ENCODE data around the gene RBFA. TPM values are rescaled to one million over a fixed set of nuclear protein-coding genes. Genes with fewer than 3 reads are reported as not detected.

The RBFA gene
- total and polyA plus RNA-seq, 2 donors (not counting 3 experiments of a cell fraction or from before 2014, with no cell fraction given): 27.4 to 34.8 TPM

- Histone ChIP-seq H3K9ac (replicated peaks; ENCODE audit: extremely low read depth, insufficient read depth, low read length) (no peak overlapping the region), H3K4me1 (ENCODE audit: control insufficient read depth, extremely low read depth, insufficient read depth, low read length) (no peaks in the 10 kb centered on the region), H3K79me2 (ENCODE audit: control insufficient read depth, insufficient read depth, low read length) (no peaks in the 10 kb centered on the region), H3K9me3 (replicated peaks; ENCODE audit: control insufficient read depth, insufficient read depth, low read length) (no peaks in the 10 kb centered on the region), H3K4me2 (ENCODE audit: insufficient read depth, low read length) (no peak overlapping the region), H4K20me1 (replicated peaks; ENCODE audit: control insufficient read depth, extremely low read depth, insufficient read depth, low read length) (no peaks in the 10 kb centered on the region), H3K9me1 (replicated peaks; ENCODE audit: control insufficient read depth, extremely low read depth, insufficient read depth, low read length) (no peaks in the 10 kb centered on the region), H3K27ac (ENCODE audit: insufficient read depth, low read depth, low read length) (no peak overlapping the region), H2AFZ (ENCODE audit: low read depth, low read length) (no peak overlapping the region), H3K4me3 (replicated peaks in 1 of 3; ENCODE audit: insufficient read depth in 1 of 3, low read depth in 1 of 3, low read length in 3 of 3) (no peak overlapping the region), H3K36me3 (ENCODE audit: control insufficient read depth in 2 of 2, extremely low read depth in 1 of 2, insufficient read depth in 2 of 2, low read length in 2 of 2) (no peaks in the 10 kb centered on the region), H3K27me3 (ENCODE audit: control insufficient read depth in 2 of 2, insufficient read depth in 2 of 2, low read length in 2 of 2) (no peaks in the 10 kb centered on the region)
- dilution Hi-C loops (cut with MboI; ENCODE audit: extremely low pct_ligation_motif_present, low sequenced_read_pairs): no loop called here
- intact Hi-C loops (cut with micrococcal nuclease): no loop called here
- DNase-seq (ENCODE audit: low read depth, low spot score): no peak
- TF ChIP-seq POLR2AphosphoS5 (IDR thresholded peaks at IDR 0.05; ENCODE audit: insufficient read depth, low read depth, low read length) (no peak), MYC (IDR thresholded peaks at IDR 0.05; ENCODE audit: low read depth, low read length) (no peak), POLR2A (IDR thresholded peaks at IDR 0.05; ENCODE audit: low read depth, low read length) (no peak), MAX (IDR thresholded peaks at IDR 0.05; ENCODE audit: insufficient read depth, insufficient read length) (no peak), EZH2 (IDR thresholded peaks at IDR 0.05; ENCODE audit: borderline replicate concordance, low read depth, low read length, severe bottlenecking) (no peak), GATA2 (IDR thresholded peaks at IDR 0.05; ENCODE audit: insufficient read depth, insufficient read length, low read depth, low read length) (no peak), CTCF (IDR thresholded peaks at IDR 0.05; ENCODE audit: extremely low read depth in 1 of 2, insufficient read depth in 1 of 2, low read depth in 1 of 2, low read length in 2 of 2) (no peak), JUN (IDR thresholded peaks at IDR 0.05; ENCODE audit: borderline replicate concordance, insufficient read depth, insufficient read length, low read depth) (no peak), FOS (IDR thresholded peaks at IDR 0.05; ENCODE audit: borderline replicate concordance, insufficient read depth, low read length) (no peak)
- no peak for FAIRE-seq
- CTCF ChIA-PET: no interaction called here
- no TSS peak for BruUV-seq (replicated peaks)
- POLR2A ChIA-PET: no interaction called here
These were observed 33.7 kb downstream of the RBFA start for GRCh38 chr18:80067897-80068296.
